GM19395 (cell line): ENCODE data around the gene ADAP1.
A peak's percentile ranks its signal among the peaks of the same experiment; 100 is the strongest.
"Not testable (repeated sequence)": the region's sequence is repeated elsewhere in the genome, so short reads cannot be mapped to it uniquely, and the experiment has no call there.

Experiments
- ATAC-seq: cut with Tn5 transposase; IDR thresholded peaks from one replicate; pipeline ENCODE4 v1.9.1; 2021; ENCODE audit warnings: mild to moderate bottlenecking, moderate library complexity; ENCODE audit not compliant: unreplicated experiment

Gene ADAP1

GRCh38 chr7:924042-924441 is 30.4 kb downstream of the ADAP1 start:
- ATAC-seq = not testable (repeated sequence)

- ATAC-seq = peak; percentile 83
These were observed 31.1 kb downstream of the ADAP1 start for GRCh38 chr7:923108-924041.

GRCh38 chr7:922334-923107 is 32.0 kb downstream of the ADAP1 start:
- ATAC-seq = peak; percentile 5

GRCh38 chr7:921581-922333 is 32.7 kb downstream of the ADAP1 start:
- ATAC-seq = no peak

GRCh38 chr7:921071-921461 is 33.4 kb downstream of the ADAP1 start:
- ATAC-seq = no peak

- ATAC-seq = no peak
These were observed 34.0 kb downstream of the ADAP1 start for GRCh38 chr7:920351-921070.

GRCh38 chr7:919924-920341 is 34.5 kb downstream of the ADAP1 start:
- ATAC-seq = no peak

- no peak for ATAC-seq
These were observed 35.4 kb downstream of the ADAP1 start for GRCh38 chr7:919114-919442.

- no peak for ATAC-seq
These were observed 35.9 kb downstream of the ADAP1 start for GRCh38 chr7:918441-919113.

- ATAC-seq = no peak
These were observed 36.4 kb downstream of the ADAP1 start for GRCh38 chr7:918118-918425.

GRCh38 chr7:917255-918117 is 37.0 kb downstream of the ADAP1 start:
- ATAC-seq = no peak

GRCh38 chr7:916291-916941 is 38.1 kb downstream of the ADAP1 start:
- no peak for ATAC-seq

GRCh38 chr7:915291-916218 is 38.9 kb downstream of the ADAP1 start:
- no peak for ATAC-seq

- no peak for ATAC-seq
These were observed 39.8 kb downstream of the ADAP1 start for GRCh38 chr7:914521-915194.

GRCh38 chr7:913736-914520 is 40.6 kb downstream of the ADAP1 start:
- no peak for ATAC-seq

GRCh38 chr7:911791-912480 is 42.5 kb downstream of the ADAP1 start:
- ATAC-seq = no peak
